DOHH2 (cell line): ENCODE measurements around the gene AIG1.

Experiments used
- H3F3A ChIP-seq: fragments of 200-600 bp; sonication (generic), shearing (Covaris generic); 2 replicates; pipeline ENCODE4 v1.6.0; 2016; ENCODE audit warnings: antibody characterized with exemption, mild to moderate bottlenecking; ENCODE audit not compliant: control insufficient read depth, insufficient read depth
- H3K27ac ChIP-seq: fragments of 200-600 bp; sonication (generic); 2 replicates; pipeline ENCODE4 v1.5.1; 2014; ENCODE audit warnings: low read depth, mild to moderate bottlenecking, low read length, moderate library complexity
- H3K27me3 ChIP-seq: fragments of 200-600 bp; sonication (generic); 2 replicates; pipeline ENCODE4 v1.6.1; 2014; ENCODE audit warnings: mild to moderate bottlenecking, low read length, mixed read lengths; ENCODE audit not compliant: control insufficient read depth
- H3K36me3 ChIP-seq: fragments of 200-600 bp; sonication (generic); 2 replicates; pipeline ENCODE4 v1.6.1; 2014; ENCODE audit warnings: mild to moderate bottlenecking, low read length, moderate library complexity, mixed read lengths; ENCODE audit not compliant: control insufficient read depth
- H3K4me1 ChIP-seq: fragments of 200-600 bp; sonication (generic); 2 replicates; pipeline ENCODE4 v1.6.1; 2014; ENCODE audit warnings: mild to moderate bottlenecking, low read length, mixed read lengths; ENCODE audit not compliant: control insufficient read depth
- H3K4me2 ChIP-seq: fragments of 200-600 bp; sonication (generic); 2 replicates; pipeline ENCODE4 v1.6.0; 2014; ENCODE audit warnings: mild to moderate bottlenecking, low read length, moderate library complexity
- H3K4me3 ChIP-seq: fragments of 200-600 bp; sonication (generic); 2 replicates; pipeline ENCODE4 v1.5.1; 2014; ENCODE audit warnings: mild to moderate bottlenecking, low read length, mixed read lengths
- H3K79me2 ChIP-seq: fragments of 200-600 bp; sonication (generic); 2 replicates; pipeline ENCODE4 v1.6.1; 2014; ENCODE audit warnings: mild to moderate bottlenecking, low read length, mixed read lengths; ENCODE audit not compliant: control insufficient read depth
- H3K9me2 ChIP-seq: fragments of 200-600 bp; sonication (generic); replicated peaks from 2 replicates; pipeline ENCODE4 v1.6.1; 2014; ENCODE audit warnings: mild to moderate bottlenecking, low read length, mixed read lengths; ENCODE audit not compliant: control insufficient read depth
- H3K9me3 ChIP-seq: fragments of 200-600 bp; sonication (generic); 2 replicates; pipeline ENCODE4 v1.6.1; 2014; ENCODE audit warnings: antibody characterized with exemption, low read length, mixed read lengths; ENCODE audit not compliant: control insufficient read depth, insufficient read depth
- H4K20me1 ChIP-seq: fragments of 200-600 bp; sonication (generic); 2 replicates; pipeline ENCODE4 v1.6.0; 2014; ENCODE audit warnings: low read depth, mild to moderate bottlenecking, antibody characterized with exemption, low read length, moderate library complexity; ENCODE audit not compliant: control insufficient read depth, insufficient read depth
- CTCF ChIP-seq: fragments of 200-600 bp; sonication (generic); IDR thresholded peaks from one replicate; pipeline ENCODE4 v1.5.1; 2014; ENCODE audit warnings: antibody characterized with exemption, mild to moderate bottlenecking, low read depth, low read length; ENCODE audit not compliant: poor library complexity, severe bottlenecking
- EZH2phosphoT487 ChIP-seq: fragments of 200-600 bp; sonication (generic); IDR thresholded peaks from 2 replicates; pipeline ENCODE4 v1.6.1; 2017; ENCODE audit warnings: borderline replicate concordance, mild to moderate bottlenecking, antibody characterized with exemption, low read length, moderate library complexity, mixed read lengths

AIG1 gene

GRCh38 chr6:143268439-143268838, 207.8 kb downstream of the AIG1 start:
- Histone ChIP-seq H4K20me1 (no peaks in the 10 kb centered on the region), H3F3A (no peaks in the 10 kb centered on the region), H3K9me3 (no peaks in the 10 kb centered on the region), H3K4me1 (no peaks in the 10 kb centered on the region), H3K27me3 (no peaks in the 10 kb centered on the region), H3K9me2 (no peaks in the 10 kb centered on the region), H3K27ac (no peak overlapping the region), H3K79me2 (no peaks in the 10 kb centered on the region), H3K36me3 (no peaks in the 10 kb centered on the region), H3K4me3 (no peak overlapping the region), H3K4me2 (no peak overlapping the region)
- TF ChIP-seq EZH2phosphoT487 (no peak), CTCF (no peak)

- no peaks in the 10 kb centered on the region for H3K9me2 ChIP-seq
- no peak overlapping the region for H3K27ac ChIP-seq
- H3K4me3 ChIP-seq = no peak overlapping the region
- no peak overlapping the region for H3K4me2 ChIP-seq
- H3K36me3 ChIP-seq = no peaks in the 10 kb centered on the region
- no peaks in the 10 kb centered on the region for H4K20me1 ChIP-seq
- TF ChIP-seq CTCF = no peak
- no peak for TF ChIP-seq EZH2phosphoT487
- no peaks in the 10 kb centered on the region for H3K79me2 ChIP-seq
- H3K9me3 ChIP-seq = no peaks in the 10 kb centered on the region
- no peaks in the 10 kb centered on the region for H3K4me1 ChIP-seq
- no peaks in the 10 kb centered on the region for H3F3A ChIP-seq
- no peaks in the 10 kb centered on the region for H3K27me3 ChIP-seq
These were observed 209.3 kb downstream of the AIG1 start for GRCh38 chr6:143270026-143270425.

GRCh38 chr6:143271024-143271423, 210.3 kb downstream of the AIG1 start:
- Histone ChIP-seq H4K20me1 (no peaks in the 10 kb centered on the region), H3K4me2 (no peak overlapping the region), H3K79me2 (no peaks in the 10 kb centered on the region), H3K4me1 (no peaks in the 10 kb centered on the region), H3K4me3 (no peak overlapping the region), H3K36me3 (no peaks in the 10 kb centered on the region), H3K27me3 (no peaks in the 10 kb centered on the region), H3K9me2 (no peaks in the 10 kb centered on the region), H3K9me3 (no peaks in the 10 kb centered on the region), H3F3A (no peaks in the 10 kb centered on the region), H3K27ac (no peak overlapping the region)
- TF ChIP-seq CTCF (no peak), EZH2phosphoT487 (no peak)

- H3K36me3 ChIP-seq = no peaks in the 10 kb centered on the region
- TF ChIP-seq EZH2phosphoT487 = no peak
- no peak for TF ChIP-seq CTCF
- no peak overlapping the region for H3K27ac ChIP-seq
- no peak overlapping the region for H3K4me3 ChIP-seq
- no peaks in the 10 kb centered on the region for H3F3A ChIP-seq
- H3K9me2 ChIP-seq = no peaks in the 10 kb centered on the region
- H4K20me1 ChIP-seq = no peaks in the 10 kb centered on the region
- H3K27me3 ChIP-seq = no peaks in the 10 kb centered on the region
- no peaks in the 10 kb centered on the region for H3K9me3 ChIP-seq
- H3K4me2 ChIP-seq = no peak overlapping the region
- no peaks in the 10 kb centered on the region for H3K79me2 ChIP-seq
- H3K4me1 ChIP-seq = no peaks in the 10 kb centered on the region
These were observed 215.7 kb downstream of the AIG1 start for GRCh38 chr6:143276436-143276835.
